GM12878 (cell line): ENCODE results near the gene NUMA1.

Experiments
- EP300 ChIP-seq, 2 experiments: fragments of 150-350 bp in 1 of 2; IDR thresholded peaks; 2 replicates each; pipeline ENCODE4 v1.6.1; 2011 to 2012; ENCODE audit warnings: low read depth in 2 of 2, low read length in 2 of 2, borderline replicate concordance in 1 of 2, improper control_type of control experiment in 1 of 2, inconsistent platforms in 1 of 2; ENCODE audit not compliant: control insufficient read depth in 1 of 2
- HDAC2 ChIP-seq: fragments of 200-600 bp; sonication (generic); IDR thresholded peaks from 2 replicates; pipeline ENCODE4 v1.6.1; 2017
- MXI1 ChIP-seq: fragments of 150-350 bp; IDR thresholded peaks from 2 replicates; pipeline ENCODE4 v1.6.1; 2011; ENCODE audit warnings: low read depth, mild to moderate bottlenecking, inconsistent platforms, low read length, improper control_type of control experiment
- TF ChIP-seq, protein P1 (sequence below), 3 experiments: IDR thresholded peaks in 2 of 3; conservative IDR thresholded peaks in 1 of 3; 2 replicates each; pipeline ENCODE4 v1.5.1; 2011; ENCODE audit warnings: low read depth in 3 of 3, low read length in 3 of 3, mild to moderate bottlenecking in 3 of 3, control low read depth in 2 of 3, moderate library complexity in 2 of 3, inconsistent platforms in 1 of 3, mixed read lengths in 1 of 3; ENCODE audit not compliant: control insufficient read depth in 2 of 3, insufficient read depth in 1 of 3; ENCODE audit errors: extremely low read depth in 1 of 3

- TF ChIP-seq HDAC2 (no peak), MXI1 (no peak), EP300 (IDR thresholded peaks at IDR 0.05; ENCODE audit: borderline replicate concordance in 1 of 2, control insufficient read depth in 1 of 2, low read depth in 2 of 2, low read length in 2 of 2) (no peak)
- TF ChIP-seq, protein P1, sequence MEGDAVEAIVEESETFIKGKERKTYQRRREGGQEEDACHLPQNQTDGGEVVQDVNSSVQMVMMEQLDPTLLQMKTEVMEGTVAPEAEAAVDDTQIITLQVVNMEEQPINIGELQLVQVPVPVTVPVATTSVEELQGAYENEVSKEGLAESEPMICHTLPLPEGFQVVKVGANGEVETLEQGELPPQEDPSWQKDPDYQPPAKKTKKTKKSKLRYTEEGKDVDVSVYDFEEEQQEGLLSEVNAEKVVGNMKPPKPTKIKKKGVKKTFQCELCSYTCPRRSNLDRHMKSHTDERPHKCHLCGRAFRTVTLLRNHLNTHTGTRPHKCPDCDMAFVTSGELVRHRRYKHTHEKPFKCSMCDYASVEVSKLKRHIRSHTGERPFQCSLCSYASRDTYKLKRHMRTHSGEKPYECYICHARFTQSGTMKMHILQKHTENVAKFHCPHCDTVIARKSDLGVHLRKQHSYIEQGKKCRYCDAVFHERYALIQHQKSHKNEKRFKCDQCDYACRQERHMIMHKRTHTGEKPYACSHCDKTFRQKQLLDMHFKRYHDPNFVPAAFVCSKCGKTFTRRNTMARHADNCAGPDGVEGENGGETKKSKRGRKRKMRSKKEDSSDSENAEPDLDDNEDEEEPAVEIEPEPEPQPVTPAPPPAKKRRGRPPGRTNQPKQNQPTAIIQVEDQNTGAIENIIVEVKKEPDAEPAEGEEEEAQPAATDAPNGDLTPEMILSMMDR (IDR thresholded peaks at IDR 0.05 in 2 of 3, conservative IDR thresholded peaks at IDR 0.05 in 1 of 3; ENCODE audit: control insufficient read depth in 2 of 3, extremely low read depth in 1 of 3, insufficient read depth in 1 of 3, low read depth in 3 of 3, low read length in 3 of 3) = no peak
Measured at GRCh38 chr11:72125956-72126355, 45.6 kb upstream of the NUMA1 start.
